HCT116 (cell line): ENCODE measurements around the gene CDC42SE1. TPM values are rescaled to one million over a fixed set of nuclear protein-coding genes. Genes with fewer than 3 reads are reported as not detected.

Source experiments
- ATAC-seq: fragments of 200-7000 bp; cut with Tn5 transposase; 2 replicates; pipeline ENCODE4 v1.9.1; 2020; ENCODE audit warnings: mild to moderate bottlenecking, moderate library complexity
- BruUV-seq: library from RNA; stranded (reverse); fragments of 400-500 nt; replicated peaks from 2 replicates; lab custom pipeline; 2021; lab: Mats Ljungman, UMichigan
- CTCF ChIA-PET: fragments of 300-600 bp; sonication (Branson Sonifier 250); formaldehyde crosslinking; loops from one replicate; lab custom pipeline; 2021; ENCODE audit warnings: antibody characterized with exemption; lab: Charles Lee
- POLR2A ChIA-PET: fragments of 300-600, 350-600 bp; sonication (Branson Sonifier 250); formaldehyde crosslinking; loops from one replicate; lab custom pipeline; 2021; ENCODE audit warnings: antibody characterized with exemption; lab: Charles Lee
- RAD21 ChIA-PET, 2 experiments: fragments of 300-600 bp; sonication (Branson Sonifier 250); formaldehyde crosslinking; loops; one replicate each; lab custom pipeline; 2023; ENCODE audit warnings: low total read pairs in 2 of 2; ENCODE audit not compliant: uncharacterized antibody in 2 of 2, unreplicated experiment in 2 of 2, low non-redundant PET in 1 of 2; lab: Charles Lee
- DNase-seq: peaks from one replicate; pipeline ENCODE4 v3.0.0-alpha.2; 2010; ENCODE audit warnings: low read depth, low spot score
- H2AFZ ChIP-seq: fragments of 200-600 bp; shearing (Covaris generic), sonication (generic); 2 replicates; pipeline ENCODE4 v1.6.1; 2017; ENCODE audit warnings: low read depth, mixed run types, mixed read lengths, antibody characterized with exemption, low read length; ENCODE audit not compliant: poor library complexity, severe bottlenecking
- H3K27ac ChIP-seq: 2 replicates; pipeline ENCODE4 v1.5.1; 2012; ENCODE audit warnings: low read depth, low read length
- H3K27me3 ChIP-seq: fragments of 200-600 bp; sonication (generic); 2 replicates; pipeline ENCODE4 v1.6.1; 2016; ENCODE audit warnings: mixed run types, low read length, mixed read lengths; ENCODE audit not compliant: insufficient read depth
- H3K36me3 ChIP-seq, 2 experiments: fragments of 200-500 bp in 1 of 2; fragments of 200-600 bp in 1 of 2; sonication (Bioruptor generic) in 1 of 2; sonication (generic) in 1 of 2; 2 replicates each; pipeline versions ENCODE4 v1.5.1 to v1.6.1; 2014 to 2016; ENCODE audit warnings: low read length in 2 of 2, inconsistent platforms in 1 of 2, mixed read lengths in 1 of 2, mixed run types in 1 of 2; ENCODE audit not compliant: insufficient read depth in 2 of 2, control insufficient read depth in 1 of 2
- H3K4me1 ChIP-seq, 2 experiments: fragments of 200-600 bp in 1 of 2; sonication (generic) in 1 of 2; 2 replicates each; pipeline versions ENCODE4 v1.5.1 to v1.6.1; 2012 to 2017; ENCODE audit warnings: low read length in 2 of 2, inconsistent platforms in 1 of 2, mild to moderate bottlenecking in 1 of 2, mixed read lengths in 1 of 2, mixed run types in 1 of 2, moderate library complexity in 1 of 2; ENCODE audit not compliant: insufficient read depth in 2 of 2, control insufficient read depth in 1 of 2
- H3K4me2 ChIP-seq: fragments of 200-600 bp; sonication (generic); 2 replicates; pipeline ENCODE4 v1.6.1; 2017; ENCODE audit warnings: mixed run types, low read length, mixed read lengths
- H3K4me3 ChIP-seq, 2 experiments: fragments of 200-600 bp in 1 of 2; sonication (generic) in 1 of 2; replicated peaks in 1 of 2; 2 replicates each; pipeline ENCODE4 v1.5.1; 2011 to 2016; ENCODE audit warnings: low read length in 2 of 2, control low read depth in 1 of 2, low read depth in 1 of 2, mild to moderate bottlenecking in 1 of 2, mixed read lengths in 1 of 2, mixed run types in 1 of 2
- H3K79me2 ChIP-seq: fragments of 200-600 bp; sonication (generic); 2 replicates; pipeline ENCODE4 v1.6.1; 2017; ENCODE audit warnings: mild to moderate bottlenecking, mixed run types, low read length, moderate library complexity, mixed read lengths; ENCODE audit not compliant: insufficient read depth
- H3K9ac ChIP-seq: fragments of 200-600 bp; sonication (generic); 2 replicates; pipeline ENCODE4 v1.6.1; 2016; ENCODE audit warnings: low read length, mixed read lengths
- H3K9me2 ChIP-seq: fragments of 200-600 bp; sonication (generic), shearing (Covaris generic); 2 replicates; pipeline ENCODE4 v1.6.1; 2017; ENCODE audit warnings: mixed run types, mild to moderate bottlenecking, moderate library complexity; ENCODE audit not compliant: insufficient read depth
- H3K9me3 ChIP-seq, 2 experiments: fragments of 200-500 bp in 1 of 2; fragments of 200-600 bp in 1 of 2; sonication (Bioruptor generic) in 1 of 2; sonication (generic) in 1 of 2; 2 replicates each; pipeline ENCODE4 v1.6.1; 2014 to 2017; ENCODE audit warnings: low read length in 2 of 2, mixed read lengths in 2 of 2, inconsistent platforms in 1 of 2, low read depth in 1 of 2, mild to moderate bottlenecking in 1 of 2, mixed run types in 1 of 2, moderate library complexity in 1 of 2; ENCODE audit not compliant: control insufficient read depth in 1 of 2, insufficient read depth in 1 of 2
- H4K20me1 ChIP-seq: fragments of 200-600 bp; sonication (generic), shearing (Covaris generic); 2 replicates; pipeline ENCODE4 v1.6.1; 2017; ENCODE audit warnings: mixed run types, mild to moderate bottlenecking, moderate library complexity; ENCODE audit not compliant: insufficient read depth
- CBX3 ChIP-seq: IDR thresholded peaks from 2 replicates; pipeline ENCODE4 v1.6.1; 2012; ENCODE audit warnings: low read depth
- EZH2phosphoT487 ChIP-seq: fragments of 200-600 bp; IDR thresholded peaks from 2 replicates; pipeline ENCODE4 v1.6.1; 2018; ENCODE audit warnings: antibody characterized with exemption, borderline replicate concordance
- JUND ChIP-seq: IDR thresholded peaks from 2 replicates; pipeline ENCODE4 v1.6.1; 2012
- POLR2AphosphoS5 ChIP-seq: IDR thresholded peaks from 2 replicates; pipeline ENCODE4 v1.6.1; 2011; ENCODE audit warnings: mild to moderate bottlenecking, low read depth, low read length, moderate library complexity
- TCF7L2 ChIP-seq: IDR thresholded peaks from 2 replicates; pipeline ENCODE4 v1.7.0; 2011; ENCODE audit warnings: borderline replicate concordance, inconsistent platforms; ENCODE audit not compliant: insufficient read depth, insufficient read length; ENCODE audit errors: extremely low read depth
- intact Hi-C: fragments of 100-400 bp; cut with micrococcal nuclease; formaldehyde crosslinking; loops from 2 replicates; pipeline ENCODE4 v1.10.0; 2022
- total RNA-seq: library from RNA; stranded (reverse); gene quantifications from one replicate; pipeline ENCODE4 v1.2.1, GENCODE V29; 2021; ENCODE audit not compliant: unreplicated experiment
- TF ChIP-seq, protein P1 (sequence below), 3 experiments: fragments of 200-600 bp in 1 of 3; sonication (generic) in 1 of 3; IDR thresholded peaks in 2 of 3; conservative IDR thresholded peaks in 1 of 3; 2 replicates each; pipeline ENCODE4 v1.5.1; 2012 to 2017; ENCODE audit warnings: low read depth in 2 of 3, low read length in 2 of 3, antibody characterized with exemption in 1 of 3, borderline replicate concordance in 1 of 3, control low read depth in 1 of 3, mild to moderate bottlenecking in 1 of 3, mixed read lengths in 1 of 3, mixed run types in 1 of 3, moderate library complexity in 1 of 3; ENCODE audit not compliant: insufficient read depth in 1 of 3
- TF ChIP-seq, protein P2 (sequence below): IDR thresholded peaks from 2 replicates; pipeline ENCODE4 v1.6.1; 2012
- TF ChIP-seq, protein P3 (sequence below): IDR thresholded peaks from 2 replicates; pipeline ENCODE4 v1.6.1; 2012; ENCODE audit warnings: low read depth

The CDC42SE1 gene
- total RNA-seq, 1 experiment from 2014 or later, result 50.5 TPM

DNA sequence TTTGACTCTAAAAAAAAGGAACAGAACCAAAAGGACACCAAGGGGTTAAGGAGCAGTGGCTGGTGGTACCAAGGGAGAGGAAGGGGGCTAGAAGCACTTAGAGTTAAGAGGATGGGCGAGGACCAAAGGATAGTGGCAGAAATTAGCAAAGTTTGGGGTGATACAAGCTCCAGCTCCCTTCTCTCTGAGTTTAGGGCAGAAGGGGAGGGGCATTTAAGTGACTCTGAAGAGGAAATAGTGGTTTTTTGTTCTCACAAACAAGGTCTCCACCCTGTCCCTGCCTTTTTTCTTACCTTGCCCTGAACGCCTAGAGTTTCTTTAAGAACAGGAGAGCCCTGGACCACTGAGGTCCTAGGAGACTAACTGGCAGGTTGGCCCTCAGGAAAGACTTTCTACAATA is 3.3 kb downstream of the CDC42SE1 start:
- BruUV-seq, result no TSS peak
- CTCF ChIA-PET, result no interaction called here
- Histone ChIP-seq H3K79me2 (peaks cover 47% of the 10 kb centered on the region), H3K9ac (no peak overlapping the region), H3K9me2 (no peaks in the 10 kb centered on the region), H3K4me2 (no peak overlapping the region), H4K20me1 (no peaks in the 10 kb centered on the region; the same call in 1 of the 2 replicates), H3K4me3 (no peak overlapping the region), H3K27ac (no peak overlapping the region), H3K4me1 (peaks cover 18 to 41% of the 10 kb centered on the region in 2 experiments), H3K9me3 (no peaks in the 10 kb centered on the region), H3K36me3 (peaks cover 24 to 48% of the 10 kb centered on the region in 2 experiments), H2AFZ (no peak overlapping the region), H3K27me3 (no peaks in the 10 kb centered on the region)
- DNase-seq (no peak), ATAC-seq (no peak)
- RAD21 ChIA-PET, result no interaction called here
- TF ChIP-seq CBX3 (no peak), TCF7L2 (no peak), JUND (no peak), POLR2AphosphoS5 (no peak), EZH2phosphoT487 (no peak)
- TF ChIP-seq, protein P1, sequence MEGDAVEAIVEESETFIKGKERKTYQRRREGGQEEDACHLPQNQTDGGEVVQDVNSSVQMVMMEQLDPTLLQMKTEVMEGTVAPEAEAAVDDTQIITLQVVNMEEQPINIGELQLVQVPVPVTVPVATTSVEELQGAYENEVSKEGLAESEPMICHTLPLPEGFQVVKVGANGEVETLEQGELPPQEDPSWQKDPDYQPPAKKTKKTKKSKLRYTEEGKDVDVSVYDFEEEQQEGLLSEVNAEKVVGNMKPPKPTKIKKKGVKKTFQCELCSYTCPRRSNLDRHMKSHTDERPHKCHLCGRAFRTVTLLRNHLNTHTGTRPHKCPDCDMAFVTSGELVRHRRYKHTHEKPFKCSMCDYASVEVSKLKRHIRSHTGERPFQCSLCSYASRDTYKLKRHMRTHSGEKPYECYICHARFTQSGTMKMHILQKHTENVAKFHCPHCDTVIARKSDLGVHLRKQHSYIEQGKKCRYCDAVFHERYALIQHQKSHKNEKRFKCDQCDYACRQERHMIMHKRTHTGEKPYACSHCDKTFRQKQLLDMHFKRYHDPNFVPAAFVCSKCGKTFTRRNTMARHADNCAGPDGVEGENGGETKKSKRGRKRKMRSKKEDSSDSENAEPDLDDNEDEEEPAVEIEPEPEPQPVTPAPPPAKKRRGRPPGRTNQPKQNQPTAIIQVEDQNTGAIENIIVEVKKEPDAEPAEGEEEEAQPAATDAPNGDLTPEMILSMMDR (IDR thresholded peaks at IDR 0.05 in 2 of 3, conservative IDR thresholded peaks at IDR 0.05 in 1 of 3; ENCODE audit: borderline replicate concordance in 1 of 3, insufficient read depth in 1 of 3, low read depth in 2 of 3, low read length in 2 of 3), result no peak
- TF ChIP-seq, protein P2, sequence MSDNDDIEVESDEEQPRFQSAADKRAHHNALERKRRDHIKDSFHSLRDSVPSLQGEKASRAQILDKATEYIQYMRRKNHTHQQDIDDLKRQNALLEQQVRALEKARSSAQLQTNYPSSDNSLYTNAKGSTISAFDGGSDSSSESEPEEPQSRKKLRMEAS, result no peak
- TF ChIP-seq, protein P3, sequence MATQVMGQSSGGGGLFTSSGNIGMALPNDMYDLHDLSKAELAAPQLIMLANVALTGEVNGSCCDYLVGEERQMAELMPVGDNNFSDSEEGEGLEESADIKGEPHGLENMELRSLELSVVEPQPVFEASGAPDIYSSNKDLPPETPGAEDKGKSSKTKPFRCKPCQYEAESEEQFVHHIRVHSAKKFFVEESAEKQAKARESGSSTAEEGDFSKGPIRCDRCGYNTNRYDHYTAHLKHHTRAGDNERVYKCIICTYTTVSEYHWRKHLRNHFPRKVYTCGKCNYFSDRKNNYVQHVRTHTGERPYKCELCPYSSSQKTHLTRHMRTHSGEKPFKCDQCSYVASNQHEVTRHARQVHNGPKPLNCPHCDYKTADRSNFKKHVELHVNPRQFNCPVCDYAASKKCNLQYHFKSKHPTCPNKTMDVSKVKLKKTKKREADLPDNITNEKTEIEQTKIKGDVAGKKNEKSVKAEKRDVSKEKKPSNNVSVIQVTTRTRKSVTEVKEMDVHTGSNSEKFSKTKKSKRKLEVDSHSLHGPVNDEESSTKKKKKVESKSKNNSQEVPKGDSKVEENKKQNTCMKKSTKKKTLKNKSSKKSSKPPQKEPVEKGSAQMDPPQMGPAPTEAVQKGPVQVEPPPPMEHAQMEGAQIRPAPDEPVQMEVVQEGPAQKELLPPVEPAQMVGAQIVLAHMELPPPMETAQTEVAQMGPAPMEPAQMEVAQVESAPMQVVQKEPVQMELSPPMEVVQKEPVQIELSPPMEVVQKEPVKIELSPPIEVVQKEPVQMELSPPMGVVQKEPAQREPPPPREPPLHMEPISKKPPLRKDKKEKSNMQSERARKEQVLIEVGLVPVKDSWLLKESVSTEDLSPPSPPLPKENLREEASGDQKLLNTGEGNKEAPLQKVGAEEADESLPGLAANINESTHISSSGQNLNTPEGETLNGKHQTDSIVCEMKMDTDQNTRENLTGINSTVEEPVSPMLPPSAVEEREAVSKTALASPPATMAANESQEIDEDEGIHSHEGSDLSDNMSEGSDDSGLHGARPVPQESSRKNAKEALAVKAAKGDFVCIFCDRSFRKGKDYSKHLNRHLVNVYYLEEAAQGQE, result no peak
- intact Hi-C loops, result loop anchor here (5.0 kb wide), 1 partner anchor 34 kb away; no protein-coding TSS in a partner anchor
- POLR2A ChIA-PET, result no interaction called here
